SKM-1 (cell line): Measurements from ENCODE around the gene CCDC134.
"Not testable (repeated sequence)": the region's sequence is repeated elsewhere in the genome, so short reads cannot be mapped to it uniquely, and the experiment has no call there.

Experiments
- DNase-seq: peaks from one replicate; lab custom pipeline; 2025; ENCODE audit not compliant: unreplicated experiment; lab: John Stamatoyannopoulos, UW

Gene CCDC134

DNA sequence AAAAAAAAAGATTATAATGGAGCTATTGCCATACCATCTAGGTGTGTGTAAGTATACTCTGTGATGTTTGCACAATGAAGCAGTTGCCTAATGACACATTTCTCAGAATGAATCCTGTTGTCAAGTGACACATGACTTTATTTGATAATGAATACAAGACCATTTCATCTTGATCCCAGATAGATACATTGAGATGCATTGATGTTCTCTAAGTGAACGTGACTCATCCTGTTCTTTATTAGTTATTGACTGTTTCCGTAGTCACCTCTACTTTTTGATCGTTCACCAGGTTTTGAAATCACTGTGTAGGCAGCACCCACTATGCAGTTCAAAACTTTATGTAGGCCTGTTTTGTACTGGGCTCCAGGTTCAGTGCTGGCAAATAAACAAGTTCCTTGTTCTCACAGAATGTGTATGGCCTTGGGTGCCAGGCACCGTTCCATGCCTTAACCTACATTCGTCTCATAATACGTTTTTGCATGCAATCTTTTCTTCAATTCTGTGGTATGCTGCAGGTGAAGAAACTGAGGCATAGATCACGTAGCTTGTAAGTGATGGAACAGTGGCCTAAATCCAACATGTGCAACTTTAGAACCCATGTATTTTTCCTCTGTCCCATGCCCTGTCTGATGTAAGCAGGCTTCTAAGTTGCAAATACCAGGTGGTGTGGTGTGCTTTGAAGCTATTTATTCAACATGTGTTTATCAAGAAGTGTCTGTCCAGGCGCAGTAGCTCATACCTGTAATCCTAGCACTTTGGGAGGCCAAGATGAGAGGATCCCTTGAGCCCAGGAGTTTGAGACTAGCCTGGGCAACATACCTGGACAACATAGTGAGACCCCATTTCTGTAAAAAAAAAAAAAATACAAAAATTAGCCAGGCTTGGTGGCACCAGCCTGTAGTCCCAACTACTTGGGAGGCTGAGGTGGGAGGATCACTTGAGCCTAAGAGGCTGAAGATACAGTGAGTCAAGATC, 42.8 kb downstream of the CCDC134 start:
- DNase-seq, result no peak

DNA sequence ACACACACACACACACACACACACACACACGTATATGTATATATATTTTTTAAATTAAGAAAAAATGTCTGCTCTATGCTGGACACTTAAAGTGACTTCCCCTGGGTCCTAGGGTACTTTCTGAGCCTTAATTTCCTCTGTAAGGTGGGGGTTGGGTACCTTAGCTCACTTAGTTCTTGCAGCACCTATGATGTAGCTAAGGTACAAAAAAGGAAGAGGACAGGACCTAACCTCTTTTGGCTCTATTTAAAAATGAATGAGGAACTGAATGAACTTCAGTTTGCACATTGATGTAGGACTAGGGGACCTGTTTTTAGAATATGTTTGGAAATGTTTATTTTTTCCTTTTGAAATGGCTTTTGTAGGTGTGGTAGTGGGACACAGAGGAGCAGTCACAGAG, 43.6 kb downstream of the CCDC134 start:
- peak; percentile 42 for DNase-seq

DNA sequence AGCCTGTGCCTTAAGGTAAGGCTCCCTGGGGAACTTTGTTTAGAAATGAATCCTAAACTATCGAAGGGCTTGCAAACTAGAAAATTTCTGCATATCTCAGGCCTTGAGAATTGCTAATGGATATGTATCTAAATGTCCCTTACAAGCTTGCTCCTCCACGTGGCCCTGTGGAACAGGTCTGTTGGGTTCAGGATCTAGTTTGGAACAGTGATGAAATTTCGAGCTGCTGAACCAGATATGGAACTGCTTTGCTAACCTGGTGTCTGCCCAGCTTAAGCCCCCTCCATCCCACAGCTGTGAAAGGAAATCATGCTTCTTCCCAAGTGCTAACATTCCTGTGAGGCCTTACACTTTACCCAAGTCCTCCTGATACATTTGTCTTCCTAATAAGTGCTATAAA, 44.0 kb downstream of the CCDC134 start:
- DNase-seq, result no peak

DNA sequence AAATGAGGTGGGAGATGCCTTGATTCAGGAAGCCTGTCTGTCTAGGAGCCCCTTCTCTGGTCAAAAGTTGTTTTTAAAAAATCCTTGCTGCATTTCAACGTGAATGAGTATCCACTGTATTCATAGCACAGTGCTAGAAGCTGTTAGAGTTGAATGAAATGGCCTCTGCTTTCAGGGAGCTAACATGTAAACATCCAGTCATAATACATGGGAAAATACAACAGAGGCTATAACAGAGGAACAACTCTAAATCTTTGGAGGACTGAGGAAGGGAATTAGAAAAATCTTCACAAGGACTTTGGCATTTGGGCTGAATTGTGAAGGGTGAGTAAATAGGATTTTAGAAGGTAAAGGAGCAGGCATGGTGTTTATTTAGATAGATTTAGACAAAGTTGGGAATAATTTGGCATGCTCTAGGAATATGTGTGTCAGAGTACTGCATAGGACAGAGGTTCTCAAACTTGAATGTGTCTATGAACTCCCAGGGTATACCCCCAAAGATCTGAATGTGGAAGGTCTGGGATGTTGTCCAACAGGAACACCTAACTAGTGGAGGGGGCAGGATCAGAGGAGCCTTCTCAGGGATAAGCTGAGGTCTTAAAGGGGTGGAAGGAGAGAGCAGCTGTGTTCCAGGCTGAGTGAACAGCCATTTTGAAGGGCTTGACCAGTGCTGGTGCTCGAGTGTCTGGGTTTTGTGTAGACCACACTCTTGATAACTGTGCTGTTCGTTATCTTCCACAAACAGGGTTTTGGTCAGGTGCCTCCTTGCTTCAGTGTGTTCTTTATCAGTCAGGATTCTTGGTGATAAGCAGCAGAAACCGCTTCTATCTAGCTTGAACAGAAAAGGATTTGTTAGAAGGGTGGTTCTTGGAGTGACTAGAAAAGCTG, 45.1 kb downstream of the CCDC134 start:
- DNase-seq, result no peak

DNA sequence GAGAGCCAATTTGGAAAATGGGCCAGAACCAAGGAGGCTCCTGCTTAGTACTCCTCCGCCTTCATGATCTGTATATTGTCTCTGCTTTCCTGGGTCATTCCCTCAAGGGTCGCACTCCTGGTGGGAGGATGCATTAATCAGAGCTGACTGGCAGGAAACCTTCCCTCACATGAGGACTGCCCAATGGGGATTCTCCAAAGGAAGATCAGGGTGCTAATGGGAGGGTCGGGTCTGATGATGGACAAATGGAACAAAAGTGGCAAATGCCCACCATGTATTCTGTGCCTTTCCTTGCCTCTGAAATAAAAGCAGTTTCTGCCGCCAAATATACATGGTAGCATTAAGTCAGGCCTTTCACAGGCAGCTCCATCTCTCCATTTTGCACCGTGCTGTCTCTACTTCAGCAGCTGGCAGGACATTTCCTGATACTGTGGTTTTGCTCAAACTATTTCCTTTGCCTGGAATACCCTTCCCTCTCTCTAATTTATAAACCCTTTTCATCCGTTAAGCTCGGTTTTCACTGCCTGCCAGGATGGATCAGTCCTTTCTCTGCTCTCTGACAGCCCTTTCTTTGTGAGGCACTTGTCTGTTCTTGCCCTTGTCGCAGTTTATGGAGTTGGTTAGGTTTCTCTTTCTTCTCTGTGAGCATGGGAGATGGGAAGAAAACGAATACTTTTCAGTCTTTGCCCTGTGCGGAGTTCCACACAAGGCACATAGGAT, 45.9 kb downstream of the CCDC134 start:
- DNase-seq, result no peak

DNA sequence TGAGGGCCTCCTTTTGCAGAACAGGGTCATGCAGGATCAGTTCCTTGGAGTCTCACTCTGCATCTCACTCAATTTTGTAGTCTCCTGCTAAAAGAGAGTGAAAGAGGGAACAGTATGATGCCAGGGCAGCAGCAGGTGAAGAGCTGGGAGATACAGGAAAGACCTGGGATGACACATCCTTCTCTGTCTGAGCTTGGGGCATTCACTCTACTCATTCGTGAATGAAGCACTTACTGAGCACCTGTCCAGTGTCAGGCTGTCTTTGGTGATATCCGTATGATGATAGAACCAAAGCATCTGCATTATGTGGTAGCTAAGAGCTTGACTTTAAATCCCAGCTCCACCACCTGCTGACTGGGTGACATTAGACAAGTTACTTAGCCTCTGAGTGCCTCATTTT, 46.8 kb downstream of the CCDC134 start:
- DNase-seq, result no peak

DNA sequence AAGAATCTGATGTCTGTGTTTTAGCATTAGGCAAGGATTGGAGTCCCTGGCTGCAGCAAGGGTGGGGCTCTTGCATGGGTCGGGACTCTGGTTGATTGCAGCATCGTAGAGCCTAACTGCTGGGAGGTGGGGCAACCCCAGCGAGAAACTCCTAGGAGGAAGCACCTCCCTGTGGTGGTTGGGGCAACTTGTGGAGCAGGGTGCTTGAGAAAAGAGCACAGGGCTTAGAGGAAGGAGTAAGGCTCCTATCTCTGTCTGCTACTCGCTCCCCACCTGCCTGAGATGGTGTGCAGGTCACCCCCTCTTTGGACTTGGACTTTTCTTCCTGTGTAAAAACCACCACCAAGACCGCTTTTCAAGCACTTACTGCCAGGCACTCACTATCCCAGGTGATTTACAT, 48.0 kb downstream of the CCDC134 start:
- DNase-seq, result peak; percentile 94

DNA sequence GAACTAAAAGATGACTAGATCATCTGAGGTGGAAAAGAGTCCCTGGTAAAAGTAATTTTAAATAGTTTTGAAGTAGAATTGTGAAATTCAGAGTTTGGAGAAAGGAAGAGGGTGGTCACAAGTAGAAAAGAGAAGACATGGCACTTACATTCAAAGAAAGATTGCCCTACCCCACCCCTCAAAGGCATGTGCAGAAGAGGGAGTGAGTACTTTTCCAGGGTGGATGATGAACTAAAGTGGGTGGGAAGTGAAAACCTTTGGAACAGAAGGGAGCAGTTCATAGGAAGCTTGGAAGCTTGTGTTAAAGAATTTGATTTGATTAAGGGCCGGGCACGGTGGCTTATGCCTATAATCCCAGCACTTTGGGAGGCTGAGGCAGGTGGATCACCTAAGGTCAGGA, 56.0 kb downstream of the CCDC134 start:
- DNase-seq, result no peak

DNA sequence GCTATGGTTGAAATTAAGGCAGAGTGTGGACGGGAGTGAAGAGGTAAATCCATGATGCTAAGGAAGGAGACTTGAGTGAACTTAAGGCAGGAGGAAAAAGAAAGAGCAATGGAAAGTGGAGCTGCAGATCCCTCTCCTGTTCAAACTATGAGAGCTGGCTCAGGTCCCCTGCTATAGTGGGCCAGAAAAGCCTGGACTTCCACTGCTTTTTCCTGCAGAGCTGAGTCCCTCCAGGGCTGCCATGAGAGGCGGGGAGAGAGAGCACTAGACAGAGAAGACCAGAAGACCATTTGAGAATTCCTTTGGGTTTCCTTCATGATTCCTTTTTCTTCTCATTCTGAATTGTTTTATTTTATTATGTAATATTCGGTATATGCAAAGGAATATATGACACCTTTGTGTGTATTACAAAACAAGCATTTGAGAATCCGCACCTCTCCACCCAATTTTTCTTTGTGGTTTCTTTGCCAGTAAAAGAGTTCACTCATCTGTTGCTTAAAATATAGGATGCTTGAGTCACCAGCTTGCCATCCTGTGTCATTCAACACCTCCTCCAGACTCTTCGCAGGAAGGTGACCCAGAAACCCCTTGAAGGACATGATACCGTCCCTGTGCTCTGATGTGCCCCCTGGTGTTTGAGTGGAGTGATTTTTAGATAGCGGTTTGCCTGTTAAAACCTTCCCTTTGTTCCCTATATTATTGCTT, 56.8 kb downstream of the CCDC134 start:
- peak; percentile 38 for DNase-seq

DNA sequence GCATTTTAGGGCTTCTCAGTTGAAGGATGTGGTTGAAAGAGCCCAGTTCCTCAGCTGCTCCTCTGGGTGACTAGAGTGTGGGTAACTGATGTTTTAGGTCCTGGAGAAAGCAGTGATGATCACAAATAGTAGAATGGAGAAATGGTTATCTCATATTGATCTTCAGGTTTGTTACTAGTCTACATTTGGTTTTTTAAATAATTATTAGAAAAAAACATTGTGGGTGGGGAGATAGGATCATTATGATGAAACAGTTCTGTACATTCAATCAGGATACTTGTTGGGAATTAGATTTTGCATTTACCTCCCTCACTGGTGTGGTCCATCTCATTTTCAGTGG, 57.4 kb downstream of the CCDC134 start:
- no peak for DNase-seq

DNA sequence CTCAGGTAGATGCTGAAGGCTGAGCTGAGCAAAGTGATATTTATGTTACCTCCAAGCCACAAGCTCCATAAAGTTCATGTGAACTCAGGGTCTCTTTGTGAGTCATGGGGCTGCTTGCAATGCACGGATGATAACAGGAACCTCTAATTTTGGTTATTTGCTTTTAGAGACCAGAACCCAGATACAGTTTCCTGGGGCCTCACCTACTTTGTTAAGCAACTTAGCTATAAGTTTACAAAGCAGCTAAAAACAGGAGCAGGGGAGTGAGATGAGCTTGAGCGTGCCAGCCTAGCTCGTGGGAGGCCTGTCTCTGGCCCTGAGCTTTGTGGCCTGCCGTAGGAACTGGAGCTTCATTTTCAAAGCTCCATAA, 61.7 kb downstream of the CCDC134 start:
- DNase-seq, result peak; percentile 37

DNA sequence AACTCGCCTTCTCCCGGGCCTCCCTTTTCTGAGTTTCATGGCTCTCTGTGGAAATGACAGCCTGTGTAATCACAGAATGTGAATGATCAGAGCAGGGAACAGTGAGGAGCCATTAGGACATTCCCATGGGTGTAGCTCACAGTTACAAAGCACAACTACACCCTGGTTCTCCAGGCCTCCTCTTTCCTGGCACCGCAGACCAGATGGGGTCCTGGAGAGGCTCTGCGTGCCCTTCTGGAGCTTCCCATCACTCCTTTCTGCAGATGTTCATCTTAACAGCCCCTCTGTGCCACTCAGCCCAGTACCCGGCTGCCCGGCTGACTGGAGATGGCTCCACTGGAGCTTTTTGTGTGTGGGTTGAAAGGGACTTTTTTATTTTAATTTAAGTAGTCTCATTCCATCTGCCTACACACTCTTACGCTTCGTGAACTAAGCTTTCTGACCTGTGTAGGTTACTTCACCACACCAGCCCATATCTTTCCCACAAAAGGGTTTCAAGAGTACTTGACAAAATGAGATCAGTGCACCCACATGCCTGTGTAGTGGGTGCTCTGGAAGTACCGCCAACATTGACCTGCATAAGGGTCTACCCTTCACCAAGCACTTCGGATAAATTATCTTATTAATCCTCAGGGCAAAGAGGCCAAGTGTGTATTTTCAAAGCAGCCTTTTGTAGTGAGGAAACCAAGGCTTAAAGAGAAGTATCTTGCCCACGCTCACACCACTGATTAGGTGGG, 62.2 kb downstream of the CCDC134 start:
- DNase-seq, result no peak

DNA sequence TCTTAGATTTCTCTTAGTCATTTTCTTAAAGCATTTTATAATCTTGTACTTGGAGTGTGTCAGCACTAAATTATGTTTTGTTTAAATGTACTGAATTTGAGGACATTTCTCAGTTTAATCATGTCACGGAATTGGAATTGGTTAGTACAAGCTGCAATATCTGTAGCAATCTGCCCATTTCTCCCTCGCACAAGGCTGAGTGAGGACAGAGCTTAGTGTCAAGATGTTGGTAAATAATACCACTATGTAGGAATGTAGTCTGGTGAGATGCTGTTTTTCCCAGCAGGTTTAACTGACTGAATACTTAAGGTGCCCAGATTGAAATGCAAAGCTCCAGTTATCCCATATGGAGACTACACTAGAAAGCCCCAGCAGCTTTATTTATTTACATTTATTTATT, 63.0 kb downstream of the CCDC134 start:
- no peak for DNase-seq

DNA sequence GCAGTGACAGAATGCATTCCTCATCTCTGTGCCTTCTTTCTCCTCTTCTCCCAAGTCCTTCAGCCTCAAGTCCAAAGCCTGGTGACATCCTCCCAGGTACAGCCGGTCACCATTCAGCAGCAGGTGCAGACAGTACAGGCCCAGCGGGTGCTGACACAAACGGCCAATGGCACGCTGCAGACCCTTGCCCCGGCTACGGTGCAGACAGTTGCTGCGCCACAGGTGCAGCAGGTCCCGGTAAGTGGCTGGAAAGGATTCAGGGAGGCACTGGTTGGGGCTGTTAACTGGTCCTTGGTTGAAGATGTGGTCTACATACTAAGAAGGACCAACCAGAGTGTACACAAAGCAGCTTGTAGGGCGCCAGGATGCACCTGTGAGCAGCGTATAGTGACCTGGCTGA, 68.1 kb downstream of the CCDC134 start:
- DNase-seq, result no peak

DNA sequence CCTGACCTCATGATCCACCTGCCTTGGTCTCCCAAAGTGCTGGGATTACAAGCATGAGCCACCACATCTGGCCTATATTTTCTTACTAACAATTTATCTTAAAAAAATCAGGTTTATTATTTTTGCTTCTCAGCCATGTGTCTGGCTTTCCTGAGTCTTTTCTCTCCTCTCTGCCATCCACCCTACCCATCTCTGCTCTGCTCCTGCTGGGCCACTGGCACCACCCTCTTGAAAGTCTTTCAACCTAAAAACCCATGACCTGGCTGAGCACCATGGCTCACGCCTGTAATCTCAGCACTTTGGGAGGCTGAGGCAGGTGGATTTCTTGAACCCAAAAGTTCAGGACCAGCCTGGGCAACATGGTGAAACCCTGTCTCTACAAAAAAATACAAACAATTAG, 69.6 kb downstream of the CCDC134 start:
- not testable (repeated sequence) for DNase-seq

DNA sequence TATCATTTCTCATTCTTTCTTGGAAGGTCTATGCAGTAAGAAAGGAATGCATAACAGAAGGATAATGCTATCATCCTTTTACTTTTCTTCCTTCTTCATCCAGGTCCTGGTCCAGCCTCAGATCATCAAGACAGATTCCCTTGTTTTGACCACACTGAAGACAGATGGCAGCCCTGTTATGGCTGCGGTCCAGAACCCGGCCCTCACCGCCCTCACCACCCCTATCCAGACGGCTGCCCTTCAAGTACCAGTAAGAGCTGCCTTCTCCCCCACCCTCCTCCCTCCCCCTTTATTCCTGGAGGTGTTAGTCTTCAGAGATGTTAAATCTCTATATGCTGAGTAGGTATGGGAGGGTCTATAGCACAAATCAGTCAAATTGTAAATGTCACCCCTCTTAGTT, 70.3 kb downstream of the CCDC134 start:
- no peak for DNase-seq

DNA sequence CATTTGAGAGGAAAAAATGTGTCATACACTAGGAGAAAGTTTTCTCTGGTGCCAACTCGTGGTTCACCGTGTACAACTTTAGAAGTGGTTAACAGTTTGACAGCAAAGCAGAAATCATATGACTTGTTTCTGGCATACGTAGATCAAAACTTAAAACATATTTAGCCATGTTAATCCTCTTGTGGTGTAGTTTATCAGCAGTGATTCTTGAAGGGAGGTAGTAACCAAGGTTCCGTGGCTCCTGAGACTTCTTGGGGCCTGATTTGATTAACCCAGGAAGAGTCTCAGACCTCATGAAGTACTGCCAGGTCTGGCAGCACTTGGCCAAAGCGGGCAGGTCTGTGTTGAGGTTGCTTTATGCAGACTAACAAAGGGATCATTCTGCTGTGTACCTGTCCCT, 72.9 kb downstream of the CCDC134 start:
- DNase-seq, result no peak

DNA sequence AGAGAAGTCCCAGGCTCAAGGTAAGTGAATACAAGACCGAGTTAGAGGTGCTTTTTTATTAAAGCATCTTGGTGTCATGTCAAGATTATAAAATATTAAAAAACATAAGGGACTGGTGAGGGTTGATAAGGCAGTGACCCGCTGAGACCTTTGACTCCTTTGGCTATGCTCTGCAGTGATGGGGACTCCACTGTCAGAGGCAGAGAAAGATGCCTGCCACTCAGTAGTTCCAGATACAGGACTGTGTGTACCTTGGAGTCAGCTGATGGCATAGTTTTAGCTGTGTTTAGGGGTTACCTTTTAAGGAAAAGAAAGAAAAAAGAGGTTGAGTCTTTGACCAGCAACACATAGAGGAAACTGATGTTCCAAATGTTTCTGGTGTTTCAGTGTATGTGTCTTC, 73.6 kb downstream of the CCDC134 start:
- no peak for DNase-seq

DNA sequence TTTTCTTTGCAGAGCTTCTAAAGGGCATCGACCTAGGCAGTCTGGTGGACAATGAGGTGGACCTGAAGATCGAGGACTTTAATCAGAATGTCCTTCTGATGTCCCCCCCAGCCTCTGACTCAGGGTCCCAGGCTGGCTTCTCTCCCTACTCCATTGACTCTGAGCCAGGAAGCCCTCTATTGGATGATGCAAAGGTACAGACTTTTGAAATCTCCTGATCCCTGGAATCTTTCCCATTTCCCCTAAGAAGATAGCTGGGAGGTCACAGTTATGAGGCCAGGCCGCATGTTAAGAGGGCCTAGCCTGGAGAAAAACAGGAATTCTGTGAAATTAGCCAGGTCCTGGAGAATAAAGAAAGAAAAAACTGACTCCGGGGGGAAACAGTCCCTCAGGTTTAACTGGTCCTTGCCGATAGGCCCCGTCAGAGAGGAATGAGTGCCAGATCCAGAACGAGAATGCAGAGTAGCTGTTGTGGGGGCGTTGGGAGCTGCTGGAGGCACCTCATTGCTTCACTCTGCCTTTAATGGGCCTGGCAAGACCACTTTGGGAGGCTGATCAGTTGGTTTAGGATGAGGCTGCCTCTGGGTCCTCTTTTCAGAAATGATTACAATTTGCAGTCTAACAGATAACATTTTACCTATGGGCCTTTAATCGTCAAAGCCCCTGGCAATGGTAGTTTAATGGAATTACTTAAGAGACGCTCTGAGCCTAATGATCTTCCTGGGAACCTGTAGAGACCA, 75.2 kb downstream of the CCDC134 start:
- DNase-seq, result no peak
